HG03025 (cell line): Measurements from ENCODE around the gene ANO2.

Source experiments
- ATAC-seq: cut with Tn5 transposase; IDR thresholded peaks from one replicate; pipeline ENCODE4 v1.9.1; 2021; ENCODE audit warnings: mild to moderate bottlenecking, moderate library complexity; ENCODE audit not compliant: unreplicated experiment, low FRiP score

ANO2 gene

DNA sequence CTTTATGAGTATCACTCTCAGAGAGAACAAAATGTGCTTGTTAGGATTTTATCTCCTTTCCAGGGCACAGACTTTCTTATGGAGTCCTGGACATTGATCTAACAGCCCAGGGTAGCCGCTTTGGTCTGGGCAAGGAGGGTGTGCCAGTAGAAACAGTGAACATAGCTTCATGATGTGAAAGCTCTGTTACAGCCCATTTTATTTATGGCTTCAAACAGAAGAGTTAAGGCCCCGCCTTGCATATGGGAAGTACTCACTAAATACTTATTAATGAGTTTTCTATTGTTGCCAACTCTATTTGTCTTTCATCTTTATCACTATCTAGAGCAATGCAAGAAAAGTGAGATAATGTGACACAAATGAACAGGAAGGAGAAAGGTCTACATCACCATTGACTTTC lies 312.6 kb downstream of the ANO2 start:
- ATAC-seq, result no peak

GRCh38 chr12:5631497-5631896 lies 313.6 kb downstream of the ANO2 start:
- ATAC-seq, result no peak

GRCh38 chr12:5630726-5631125 lies 314.3 kb downstream of the ANO2 start:
- ATAC-seq, result no peak

DNA sequence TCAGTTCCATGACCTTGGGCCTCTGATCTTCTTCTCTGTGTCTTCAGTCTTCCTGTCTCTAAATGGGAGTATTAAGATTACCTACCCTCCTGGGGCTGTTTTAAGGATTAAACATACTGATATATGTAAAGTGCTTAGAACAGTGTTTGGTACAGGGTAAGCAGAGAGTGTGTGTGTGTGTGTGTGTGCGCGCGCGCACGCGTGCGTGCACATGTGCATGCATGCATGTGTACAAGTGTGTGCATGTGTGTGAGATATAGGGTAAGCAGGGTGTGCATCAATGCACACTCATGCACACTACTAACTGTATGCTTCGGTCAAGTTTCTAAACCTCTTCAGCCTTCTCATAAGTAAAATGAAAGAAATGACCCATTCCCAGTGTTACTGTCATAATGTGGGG lies 316.6 kb downstream of the ANO2 start:
- no peak for ATAC-seq

- no peak for ATAC-seq
Measured at GRCh38 chr12:5627053-5627630, 317.9 kb downstream of the ANO2 start.

DNA sequence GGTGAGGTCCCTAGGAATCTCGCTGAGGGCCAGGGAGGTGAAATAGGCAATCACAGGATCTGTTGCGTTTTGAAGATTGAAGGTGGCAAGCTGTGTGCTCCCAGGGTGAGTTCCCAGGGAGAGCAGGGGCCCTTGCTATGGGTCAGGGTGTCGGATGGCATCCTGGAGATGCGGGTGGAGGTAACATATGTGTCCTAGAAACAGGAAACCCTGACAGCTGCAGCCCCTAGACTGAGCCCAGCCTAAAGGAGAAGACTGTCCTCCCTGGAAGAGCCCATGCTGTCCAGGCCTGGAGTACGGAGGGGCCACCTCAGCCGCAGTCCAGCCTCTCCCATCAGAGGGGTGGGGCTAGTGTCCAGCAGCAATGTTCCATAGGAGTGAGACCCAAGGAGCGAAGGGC lies 318.9 kb downstream of the ANO2 start:
- no peak for ATAC-seq

DNA sequence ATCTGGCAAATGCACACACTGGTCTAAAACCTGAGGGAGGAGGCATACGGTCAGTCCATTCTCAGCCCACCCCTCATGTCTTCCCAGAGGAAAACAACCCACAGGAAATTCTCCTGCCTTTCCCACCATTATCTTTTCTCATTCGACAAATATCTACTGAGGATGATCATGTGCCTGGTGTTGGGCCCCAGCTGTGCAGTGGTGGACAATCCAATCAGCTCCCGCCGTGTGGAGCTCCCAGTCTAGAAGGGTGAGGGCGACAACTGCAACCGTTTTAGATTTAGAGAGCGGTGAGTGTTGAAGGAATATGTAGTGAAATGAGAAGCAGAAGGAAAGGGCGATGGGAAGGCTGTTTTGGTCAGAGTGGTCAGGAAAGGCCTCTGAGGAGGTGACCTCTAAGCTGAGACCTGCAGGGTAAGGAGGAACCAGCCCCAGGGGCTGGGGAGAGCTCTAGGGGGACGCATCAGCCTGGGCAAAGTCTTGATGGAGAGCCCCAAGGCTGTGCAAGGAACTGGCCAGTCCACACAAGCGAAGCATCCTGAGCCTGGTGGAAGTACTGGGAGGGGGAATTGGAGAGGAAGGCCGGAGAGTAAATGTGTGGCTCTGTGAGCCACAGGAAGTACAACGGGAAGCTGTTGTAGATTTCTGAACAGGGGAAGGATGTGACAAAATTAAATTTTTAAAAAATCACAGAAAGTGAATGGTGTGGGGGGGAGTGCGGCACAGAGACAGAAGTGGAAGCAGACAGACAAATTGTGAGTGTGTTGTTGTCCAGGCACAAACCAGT lies 320.4 kb downstream of the ANO2 start:
- no peak for ATAC-seq

GRCh38 chr12:5623411-5623810 lies 321.6 kb downstream of the ANO2 start:
- ATAC-seq, result no peak

DNA sequence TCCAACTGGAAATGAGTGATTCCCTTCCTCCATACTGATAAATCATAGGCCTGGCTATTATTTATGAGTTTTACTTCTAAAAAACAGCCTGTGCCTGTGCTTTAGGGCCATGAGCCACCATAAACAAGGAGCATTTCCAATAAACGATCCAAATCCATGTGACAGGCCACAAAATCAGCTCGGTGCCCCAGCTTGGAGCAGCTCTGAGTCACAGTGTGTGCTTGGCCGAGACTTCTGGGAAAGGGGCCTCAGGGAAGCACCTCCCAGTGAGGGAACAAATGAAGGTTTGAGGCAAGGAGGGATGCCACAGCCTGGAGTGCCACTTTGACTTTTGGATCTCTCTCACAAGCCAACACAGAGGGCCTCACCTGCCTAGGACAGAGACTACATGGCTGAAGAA lies 322.8 kb downstream of the ANO2 start:
- no peak for ATAC-seq

DNA sequence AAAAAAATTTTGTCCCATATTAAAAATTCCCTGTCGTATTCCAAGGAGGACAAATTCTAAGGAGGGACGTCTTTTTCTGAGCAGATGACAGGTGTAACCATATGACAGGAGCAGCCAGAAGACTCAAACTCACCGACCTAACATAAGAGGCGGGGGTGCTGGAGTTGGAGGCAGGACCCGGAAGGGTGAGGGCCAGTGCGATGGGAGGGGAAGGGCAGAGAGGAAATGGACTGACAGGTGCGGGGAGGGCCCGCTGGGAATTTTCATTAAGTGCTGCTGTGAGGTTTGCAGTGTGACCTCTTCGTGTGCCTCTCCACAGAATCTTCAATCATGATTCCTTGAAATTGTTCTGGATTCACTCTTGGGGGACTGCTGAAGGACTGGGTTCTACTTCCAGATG lies 323.7 kb downstream of the ANO2 start:
- no peak for ATAC-seq

DNA sequence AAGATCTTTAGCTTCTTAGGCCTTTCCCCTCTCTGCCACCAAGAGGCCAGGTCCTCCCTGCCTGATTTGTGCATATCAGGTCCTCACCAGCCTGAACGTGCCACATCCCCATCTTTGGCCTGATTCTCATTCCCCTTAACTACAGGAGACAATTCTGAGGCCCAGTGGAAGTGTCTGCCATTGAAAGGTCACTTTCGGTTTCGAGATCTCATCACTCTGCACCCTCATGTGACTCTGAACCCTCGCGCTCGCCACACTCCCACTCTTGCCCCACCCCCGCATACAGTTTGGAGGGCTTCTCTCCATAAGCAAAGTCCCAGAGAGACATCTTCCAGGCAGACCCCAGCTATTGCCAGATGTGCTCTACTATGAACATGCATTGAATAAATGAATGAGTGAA lies 324.2 kb downstream of the ANO2 start:
- ATAC-seq, result no peak

GRCh38 chr12:5619628-5620027 lies 325.4 kb downstream of the ANO2 start:
- ATAC-seq, result no peak

DNA sequence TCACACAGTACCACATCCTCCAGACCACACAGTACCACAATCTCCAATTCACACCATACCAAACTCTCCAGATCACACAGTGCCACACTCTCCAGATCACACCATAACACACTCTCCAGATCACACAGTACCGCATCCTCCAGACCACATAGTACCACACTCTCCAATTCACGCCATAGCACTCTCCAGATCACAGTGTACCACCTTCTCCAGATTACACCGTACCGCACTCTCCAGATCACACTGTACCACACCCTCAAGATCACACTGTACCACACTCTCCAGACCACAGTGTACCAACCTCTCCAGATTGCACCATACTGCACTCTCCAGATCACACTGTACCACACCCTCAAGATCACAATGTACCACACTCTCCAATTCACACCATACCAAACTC lies 328.2 kb downstream of the ANO2 start:
- no peak for ATAC-seq

DNA sequence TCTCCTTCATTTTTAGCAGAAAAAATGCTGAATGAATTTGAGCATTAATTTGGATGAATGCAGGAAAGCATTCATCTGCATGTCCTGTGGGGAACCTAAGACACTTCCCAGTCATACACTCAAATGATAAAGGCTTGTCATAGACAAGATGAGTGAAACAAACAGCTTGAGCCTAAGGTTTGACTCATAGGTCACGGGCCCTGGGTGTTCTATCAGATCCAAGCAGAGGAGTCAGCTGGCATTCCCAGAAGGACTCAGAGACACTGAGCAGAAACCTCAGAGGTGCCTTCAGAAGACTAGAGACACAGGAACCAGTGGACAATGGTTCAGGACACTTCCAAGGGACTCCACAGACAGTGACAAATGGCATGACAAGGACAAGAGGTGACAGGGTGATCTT lies 329.3 kb downstream of the ANO2 start:
- ATAC-seq, result no peak

- no peak for ATAC-seq
Measured at GRCh38 chr12:5614256-5614655, 330.8 kb downstream of the ANO2 start.

DNA sequence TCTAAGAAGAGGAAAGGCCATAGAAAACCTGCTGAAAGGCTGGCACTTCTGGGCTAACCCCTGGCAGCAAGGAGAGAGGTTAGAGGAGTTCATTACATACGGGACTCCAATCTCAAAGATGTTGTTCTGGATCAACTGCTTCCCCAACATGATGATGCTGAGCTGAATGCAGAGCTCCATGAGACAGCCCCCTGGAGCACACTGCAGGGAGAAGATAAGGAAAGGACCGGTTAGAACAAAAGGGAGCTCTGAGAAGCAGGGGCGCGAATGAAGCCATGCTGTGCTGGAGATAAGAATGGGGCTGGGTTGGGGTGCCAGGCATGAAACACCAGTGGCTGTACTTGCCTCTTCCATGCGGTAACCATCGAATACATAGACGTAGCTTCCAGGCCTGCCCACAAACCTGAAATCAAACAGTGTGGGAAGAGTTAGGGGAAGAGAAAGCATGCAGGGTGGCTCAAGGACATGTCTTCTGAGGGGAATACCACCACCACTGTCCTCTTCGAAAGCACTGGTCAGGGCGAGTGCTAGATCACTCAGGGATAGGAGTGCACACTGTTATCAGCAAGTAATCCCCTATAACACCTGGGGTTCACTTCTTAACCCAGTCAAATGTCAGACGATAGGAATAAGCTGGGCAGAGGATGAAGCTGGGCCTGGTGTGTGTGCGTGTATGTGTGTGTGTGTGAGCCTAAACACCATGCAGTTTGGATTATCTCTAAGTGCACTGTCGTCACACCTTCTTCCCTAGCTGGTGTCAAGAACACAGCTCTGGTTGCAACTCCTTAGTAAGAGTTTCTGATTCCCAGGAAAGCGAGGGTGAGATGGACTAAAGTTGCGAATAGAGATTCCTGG lies 332.3 kb downstream of the ANO2 start:
- no peak for ATAC-seq

DNA sequence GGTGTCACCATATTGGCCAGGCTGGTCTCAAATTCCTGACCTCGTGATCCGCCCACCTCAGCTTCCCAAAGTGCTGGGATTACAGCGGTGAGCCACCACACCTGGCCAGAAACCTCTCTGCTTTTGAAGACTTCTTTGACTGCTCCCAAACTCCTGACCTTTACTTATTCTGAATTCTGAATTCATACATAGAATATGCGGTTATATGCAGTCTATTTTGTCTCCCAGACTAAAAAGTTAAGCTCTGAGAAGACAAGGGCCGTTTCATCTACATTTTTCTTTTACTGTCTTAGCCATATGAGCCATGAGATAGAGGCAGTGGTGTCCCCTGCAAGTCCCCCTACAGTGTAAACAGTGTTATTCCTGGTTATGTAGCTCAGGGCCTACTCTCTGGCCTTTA lies 333.9 kb downstream of the ANO2 start:
- no peak for ATAC-seq

- no peak for ATAC-seq
Measured at GRCh38 chr12:5599378-5599777, 345.7 kb downstream of the ANO2 start.

- no peak for ATAC-seq
Measured at GRCh38 chr12:5593998-5594397, 351.1 kb downstream of the ANO2 start.

- no peak for ATAC-seq
Measured at GRCh38 chr12:5593086-5593485, 352.0 kb downstream of the ANO2 start.

DNA sequence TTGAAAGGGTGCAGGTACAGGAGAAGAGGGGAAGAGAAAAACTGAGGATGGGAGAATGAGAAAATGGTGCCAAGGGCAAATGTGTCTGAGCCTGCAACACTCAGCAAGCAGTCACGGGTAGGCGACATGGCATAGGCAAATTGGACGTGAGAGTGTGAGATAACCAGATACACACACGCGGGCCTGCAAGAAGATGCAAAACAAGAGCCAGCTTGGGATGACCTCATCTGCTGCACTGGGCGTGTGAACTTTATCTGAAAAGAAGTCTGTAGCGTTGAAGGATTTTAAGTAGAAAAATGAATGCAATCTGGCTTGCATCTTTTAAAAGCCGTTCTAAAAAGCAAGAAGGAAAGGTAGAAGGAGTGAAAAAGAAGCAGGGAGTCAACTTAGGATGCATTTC lies 352.7 kb downstream of the ANO2 start:
- no peak for ATAC-seq

DNA sequence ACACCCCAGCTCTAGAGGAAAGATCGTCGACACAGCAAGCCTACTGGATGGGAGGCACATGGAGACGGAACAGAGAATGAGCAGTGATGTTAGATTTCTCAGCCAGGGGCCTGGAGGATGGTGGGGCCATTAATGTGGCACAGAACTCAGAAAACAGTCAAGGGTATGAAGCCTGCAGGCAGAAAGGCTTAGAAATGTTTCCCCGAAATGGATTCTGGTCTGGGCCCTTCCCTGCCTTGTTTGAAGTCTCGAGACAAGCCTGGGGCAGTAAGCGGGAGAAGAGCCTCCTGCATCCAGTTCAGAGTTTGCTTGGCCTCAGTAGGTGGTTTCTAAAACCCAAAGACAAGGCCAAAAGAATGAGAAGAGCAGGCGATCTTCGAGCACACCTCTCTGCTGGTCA lies 354.7 kb downstream of the ANO2 start:
- ATAC-seq, result no peak
